Endothelial cell of umbilical vein (primary cell): ENCODE results near the gene CENPA. TPM values are rescaled to one million over a fixed set of nuclear protein-coding genes. Genes with fewer than 3 reads are reported as not detected.
"Not testable (repeated sequence)": the region's sequence is repeated elsewhere in the genome, so short reads cannot be mapped to it uniquely, and the experiment has no call there.

ENCODE experiments used
- BruUV-seq: library from RNA; stranded (reverse); fragments of 400-500 nt; replicated peaks from 2 replicates; lab custom pipeline; 2021; lab: Mats Ljungman, UMichigan
- CTCF ChIA-PET: fragments of 300-600, 350-600 bp; sonication (Branson Sonifier 250); formaldehyde crosslinking; loops from one replicate; lab custom pipeline; 2021; ENCODE audit warnings: antibody characterized with exemption, inconsistent platforms; lab: Charles Lee
- POLR2A ChIA-PET: fragments of 300-600, 350-600 bp; sonication (Branson Sonifier 250); formaldehyde crosslinking; loops from one replicate; lab custom pipeline; 2021; ENCODE audit warnings: antibody characterized with exemption, inconsistent platforms; lab: Charles Lee
- DNase-seq: peaks from one replicate; pipeline ENCODE4 v3.0.0-alpha.2; 2011; ENCODE audit warnings: low read depth, low spot score
- FAIRE-seq: peaks from 2 replicates; lab custom pipeline; 2011; peaks lifted over from hg19 to GRCh38; lab: Jason Lieb, UNC
- H2AFZ ChIP-seq: 2 replicates; pipeline ENCODE4 v1.6.0; 2012; ENCODE audit warnings: low read depth, low read length, control low read depth, inconsistent platforms
- H3K27ac ChIP-seq: 2 replicates; pipeline ENCODE4 v1.5.1; 2011; ENCODE audit warnings: low read depth, mild to moderate bottlenecking, control low read depth, low read length, moderate library complexity; ENCODE audit not compliant: insufficient read depth
- H3K27me3 ChIP-seq, 2 experiments: 2 replicates each; pipeline versions ENCODE4 v1.6.0 to v1.6.1; 2011; ENCODE audit warnings: low read length in 2 of 2, mixed read lengths in 1 of 2; ENCODE audit not compliant: control insufficient read depth in 2 of 2, insufficient read depth in 2 of 2
- H3K36me3 ChIP-seq, 2 experiments: 2 replicates in 1 of 2; 3 replicates in 1 of 2; pipeline ENCODE4 v1.5.1; 2011; ENCODE audit warnings: low read length in 2 of 2, mild to moderate bottlenecking in 1 of 2, moderate library complexity in 1 of 2; ENCODE audit not compliant: control insufficient read depth in 2 of 2, insufficient read depth in 2 of 2; ENCODE audit errors: extremely low read depth in 1 of 2
- H3K4me1 ChIP-seq: 3 replicates; pipeline ENCODE4 v1.5.1; 2011; ENCODE audit warnings: mild to moderate bottlenecking, low read length; ENCODE audit not compliant: control insufficient read depth, insufficient read depth; ENCODE audit errors: extremely low read depth
- H3K4me2 ChIP-seq: 2 replicates; pipeline ENCODE4 v1.6.1; 2011; ENCODE audit warnings: low read length, control low read depth, mixed read lengths; ENCODE audit not compliant: insufficient read depth
- H3K4me3 ChIP-seq, 3 experiments: fragments of 200-600 bp in 1 of 3; sonication (generic), shearing (Covaris generic) in 1 of 3; replicated peaks in 1 of 3; 2 replicates each; pipeline ENCODE4 v1.5.1; 2011 to 2016; ENCODE audit warnings: control low read depth in 3 of 3, low read length in 3 of 3, mild to moderate bottlenecking in 2 of 3, inconsistent platforms in 1 of 3, low read depth in 1 of 3, moderate library complexity in 1 of 3; ENCODE audit not compliant: insufficient read depth in 1 of 3
- H3K79me2 ChIP-seq: 2 replicates; pipeline ENCODE4 v1.6.0; 2012; ENCODE audit warnings: low read length, inconsistent platforms; ENCODE audit not compliant: control insufficient read depth, insufficient read depth
- H3K9ac ChIP-seq: replicated peaks from 2 replicates; pipeline ENCODE3; 2011; ENCODE audit warnings: low read length, control low read depth; ENCODE audit not compliant: insufficient read depth; ENCODE audit errors: extremely low read depth
- H3K9me1 ChIP-seq: replicated peaks from 3 replicates; pipeline ENCODE4 v1.6.0; 2011; ENCODE audit warnings: mild to moderate bottlenecking, low read length; ENCODE audit not compliant: control insufficient read depth, insufficient read depth; ENCODE audit errors: extremely low read depth
- H3K9me3 ChIP-seq: replicated peaks from 2 replicates; pipeline ENCODE4 v1.5.1; 2012; ENCODE audit warnings: low read length, inconsistent platforms; ENCODE audit not compliant: control insufficient read depth, insufficient read depth
- H4K20me1 ChIP-seq: replicated peaks from 2 replicates; pipeline ENCODE3; 2011; ENCODE audit warnings: mild to moderate bottlenecking, low read length; ENCODE audit not compliant: control insufficient read depth, insufficient read depth; ENCODE audit errors: extremely low read depth
- EZH2 ChIP-seq: IDR thresholded peaks from 2 replicates; pipeline ENCODE4 v1.6.1; 2012; ENCODE audit warnings: borderline replicate concordance, low read depth, mild to moderate bottlenecking, moderate library complexity, low read length, inconsistent platforms; ENCODE audit not compliant: severe bottlenecking
- FOS ChIP-seq: IDR thresholded peaks from 2 replicates; pipeline ENCODE4 v1.6.1; 2011; ENCODE audit warnings: mild to moderate bottlenecking, low read length, moderate library complexity, borderline replicate concordance; ENCODE audit not compliant: insufficient read depth
- GATA2 ChIP-seq: IDR thresholded peaks from 2 replicates; pipeline ENCODE4 v1.7.0; 2011; ENCODE audit warnings: low read depth, mild to moderate bottlenecking, moderate library complexity, mixed read lengths, low read length; ENCODE audit not compliant: insufficient read length, insufficient read depth
- JUN ChIP-seq: IDR thresholded peaks from 2 replicates; pipeline ENCODE4 v1.6.1; 2011; ENCODE audit warnings: borderline replicate concordance, low read depth; ENCODE audit not compliant: insufficient read length, insufficient read depth
- MYC ChIP-seq: IDR thresholded peaks from one replicate; pipeline ENCODE4 v1.6.1; 2011; ENCODE audit warnings: mild to moderate bottlenecking, low read depth, low read length
- POLR2A ChIP-seq: IDR thresholded peaks from 2 replicates; pipeline ENCODE4 v1.6.1; 2012; ENCODE audit warnings: low read depth, mild to moderate bottlenecking, control low read depth, low read length
- POLR2AphosphoS5 ChIP-seq: IDR thresholded peaks from 2 replicates; pipeline ENCODE4 v1.6.1; 2012; ENCODE audit warnings: low read depth, mild to moderate bottlenecking, control low read depth, low read length, moderate library complexity; ENCODE audit not compliant: insufficient read depth
- dilution Hi-C: fragments of 300-500 bp; cut with MboI; formaldehyde crosslinking; loops from one replicate; pipeline ENCODE4 v1.15.0; 2019; ENCODE audit warnings: low sequenced_read_pairs; ENCODE audit not compliant: extremely low pct_ligation_motif_present
- intact Hi-C: fragments of 100-400 bp; cut with micrococcal nuclease; formaldehyde crosslinking; loops from one replicate; pipeline ENCODE4 v1.10.0; 2022
- polyA plus RNA-seq, 4 experiments: library from polyadenylated mRNA; depleted of rRNA in 3 of 4; stranded (reverse) in 3 of 4; unstranded in 1 of 4; fragments of >200 nt; gene quantifications; 2 replicates each; pipeline versions ENCODE4 v1.2.1 to v1.2.3, GENCODE V29; 2011 to 2012; ENCODE audit warnings: missing spikeins in 1 of 4
- total RNA-seq: library from RNA; stranded (reverse); gene quantifications from 2 replicates; pipeline ENCODE4 v1.2.3, GENCODE V29; 2021
- TF ChIP-seq, protein P1 (sequence below): IDR thresholded peaks from 2 replicates; pipeline ENCODE4 v1.6.1; 2011; ENCODE audit not compliant: insufficient read depth, insufficient read length
- TF ChIP-seq, protein P2 (sequence below), 2 donors: IDR thresholded peaks; 1 replicate in 1 of 2; 2 replicates in 1 of 2; pipeline ENCODE4 v1.5.1; 2011; ENCODE audit warnings: low read length in 2 of 2, mild to moderate bottlenecking in 2 of 2, moderate library complexity in 2 of 2, control low read depth in 1 of 2, inconsistent platforms in 1 of 2, low read depth in 1 of 2; ENCODE audit not compliant: insufficient read depth in 1 of 2; ENCODE audit errors: extremely low read depth in 1 of 2

The CENPA gene
- total and polyA plus RNA-seq, 2 donors (not counting 3 experiments of a cell fraction or from before 2014, with no cell fraction given): 22.0 to 33.1 TPM

DNA sequence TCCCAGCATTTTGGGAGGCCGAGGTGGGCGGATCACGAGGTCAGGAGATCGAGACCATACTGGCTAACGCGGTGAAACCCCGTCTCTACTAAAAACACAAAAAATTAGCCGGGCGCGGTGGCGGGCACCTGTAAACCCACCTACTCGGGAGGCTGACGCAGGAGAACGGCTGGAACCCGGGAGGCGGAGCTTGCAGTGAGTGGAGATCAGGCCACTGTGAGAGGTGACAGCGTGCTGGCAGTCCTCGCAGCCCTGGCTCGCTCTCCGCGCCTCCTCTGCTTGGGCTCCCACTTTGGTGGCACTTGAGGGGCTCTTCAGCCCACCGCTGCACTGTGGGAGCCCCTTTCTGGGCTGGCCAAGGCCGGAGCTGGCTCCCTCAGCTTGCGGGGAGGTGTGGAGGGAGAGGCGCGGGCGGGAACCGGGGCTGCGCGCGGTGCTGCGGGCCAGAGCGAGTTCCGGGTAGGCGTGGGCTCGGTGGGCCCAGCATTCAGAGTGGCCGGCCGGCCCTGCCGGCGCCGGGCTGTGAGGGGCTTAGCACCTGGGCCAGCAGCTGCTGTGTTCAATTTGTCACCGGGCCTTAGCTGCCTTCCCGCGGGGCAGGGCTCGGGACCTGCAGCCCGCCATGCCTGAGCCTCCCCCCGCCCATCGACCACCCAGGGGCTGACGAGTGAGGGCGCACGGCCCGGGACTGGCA, 28.4 kb downstream of the CENPA start:
- CTCF ChIA-PET, DNase-seq, H3K4me3 ChIP-seq, H4K20me1 ChIP-seq, H3K9ac ChIP-seq, H3K4me2 ChIP-seq, H3K36me3 ChIP-seq, dilution Hi-C loops, H3K4me1 ChIP-seq, FAIRE-seq, BruUV-seq, H3K9me1 ChIP-seq, H3K9me3 ChIP-seq, intact Hi-C loops, H3K27ac ChIP-seq, H2AFZ ChIP-seq, H3K79me2 ChIP-seq, POLR2A ChIA-PET: not testable (repeated sequence)
- H3K27me3 ChIP-seq: peaks cover 4 to 11% of the 10 kb centered on the region in 2 experiments

DNA sequence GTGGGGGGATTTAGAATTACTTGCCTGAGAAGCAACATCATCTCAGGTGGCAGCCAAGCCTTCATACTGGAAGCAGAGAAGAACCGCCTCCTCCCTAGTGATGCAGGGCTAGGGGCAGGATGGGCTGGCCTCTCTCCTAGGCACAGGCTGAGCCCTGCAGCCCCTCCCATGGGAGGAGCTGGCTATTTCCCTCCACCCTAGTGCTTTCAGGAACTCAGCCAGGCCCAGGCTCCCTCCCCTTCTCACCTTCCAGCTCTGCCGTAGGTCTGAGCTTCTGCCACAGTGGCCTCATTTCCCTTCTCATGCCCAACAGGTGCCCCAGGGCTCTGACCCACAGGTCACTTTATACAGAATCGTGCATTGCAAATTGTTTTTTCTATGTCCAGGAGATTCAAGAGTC, 31.0 kb downstream of the CENPA start:
- Histone ChIP-seq H3K27ac (no peak overlapping the region), H3K79me2 (no peaks in the 10 kb centered on the region), H3K4me3 (no peak overlapping the region), H3K4me2 (no peak overlapping the region), H3K9me1 (no peaks in the 10 kb centered on the region), H3K27me3 (peaks cover 0 to 13% of the 10 kb centered on the region in 2 experiments), H4K20me1 (no peaks in the 10 kb centered on the region), H3K9ac (no peak overlapping the region), H3K36me3 (no peaks in the 10 kb centered on the region), H3K4me1 (no peaks in the 10 kb centered on the region), H3K9me3 (no peaks in the 10 kb centered on the region), H2AFZ (no peak overlapping the region)
- no peak for FAIRE-seq
- no TSS peak for BruUV-seq
- intact Hi-C loops: no loop called here
- ChIA-PET POLR2A (interaction anchor here (0.6 kb wide), 1 partner anchor 13 kb away, joined by 4 read pairs; no protein-coding TSS in a partner anchor), CTCF (interaction anchor here (0.7 to 1.1 kb wide), 3 partner anchors 13 to 29 kb away, joined by 3 to 6 read pairs (median 3); no protein-coding TSS in a partner anchor)
- no peak for DNase-seq
- dilution Hi-C loops: no loop called here
- TF ChIP-seq POLR2AphosphoS5 (no peak), MYC (no peak), JUN (no peak), GATA2 (no peak), POLR2A (no peak), FOS (no peak), EZH2 (no peak)
- TF ChIP-seq, protein P1, sequence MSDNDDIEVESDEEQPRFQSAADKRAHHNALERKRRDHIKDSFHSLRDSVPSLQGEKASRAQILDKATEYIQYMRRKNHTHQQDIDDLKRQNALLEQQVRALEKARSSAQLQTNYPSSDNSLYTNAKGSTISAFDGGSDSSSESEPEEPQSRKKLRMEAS: no peak
- TF ChIP-seq, protein P2, sequence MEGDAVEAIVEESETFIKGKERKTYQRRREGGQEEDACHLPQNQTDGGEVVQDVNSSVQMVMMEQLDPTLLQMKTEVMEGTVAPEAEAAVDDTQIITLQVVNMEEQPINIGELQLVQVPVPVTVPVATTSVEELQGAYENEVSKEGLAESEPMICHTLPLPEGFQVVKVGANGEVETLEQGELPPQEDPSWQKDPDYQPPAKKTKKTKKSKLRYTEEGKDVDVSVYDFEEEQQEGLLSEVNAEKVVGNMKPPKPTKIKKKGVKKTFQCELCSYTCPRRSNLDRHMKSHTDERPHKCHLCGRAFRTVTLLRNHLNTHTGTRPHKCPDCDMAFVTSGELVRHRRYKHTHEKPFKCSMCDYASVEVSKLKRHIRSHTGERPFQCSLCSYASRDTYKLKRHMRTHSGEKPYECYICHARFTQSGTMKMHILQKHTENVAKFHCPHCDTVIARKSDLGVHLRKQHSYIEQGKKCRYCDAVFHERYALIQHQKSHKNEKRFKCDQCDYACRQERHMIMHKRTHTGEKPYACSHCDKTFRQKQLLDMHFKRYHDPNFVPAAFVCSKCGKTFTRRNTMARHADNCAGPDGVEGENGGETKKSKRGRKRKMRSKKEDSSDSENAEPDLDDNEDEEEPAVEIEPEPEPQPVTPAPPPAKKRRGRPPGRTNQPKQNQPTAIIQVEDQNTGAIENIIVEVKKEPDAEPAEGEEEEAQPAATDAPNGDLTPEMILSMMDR (IDR thresholded peaks at IDR 0.05; ENCODE audit: extremely low read depth in 1 of 2, insufficient read depth in 1 of 2, low read depth in 1 of 2, low read length in 2 of 2): no peak
